Thyroid gland (tissue), 4 donors: ENCODE results near the gene ATP5F1D. TPM values are rescaled to one million over a fixed set of nuclear protein-coding genes. Genes with fewer than 3 reads are reported as not detected.
"Not testable (repeated sequence)": the region's sequence is repeated elsewhere in the genome, so short reads cannot be mapped to it uniquely, and the experiment has no call there.

Source experiments
- DNase-seq, 2 donors: peaks; one replicate each; pipeline ENCODE4 v3.0.0-alpha.2; 2019
- H3K27ac ChIP-seq, 3 donors: fragments of 200-600 bp; sonication (generic); 1 replicate in 2 of 3; 2 replicates in 1 of 3; pipeline ENCODE4 v1.5.1; 2016 to 2019; ENCODE audit warnings: mild to moderate bottlenecking in 1 of 3, moderate library complexity in 1 of 3
- H3K27me3 ChIP-seq: fragments of 200-600 bp; sonication (generic); one replicate; pipeline ENCODE4 v1.5.1; 2019
- H3K36me3 ChIP-seq, 2 donors: fragments of 200-600 bp; sonication (generic); one replicate each; pipeline ENCODE4 v1.5.1; 2016 to 2019
- H3K4me1 ChIP-seq, 2 donors: fragments of 200-600 bp; sonication (generic); one replicate each; pipeline ENCODE4 v1.5.1; 2017 to 2019
- H3K4me3 ChIP-seq, 3 donors: fragments of 200-600 bp; sonication (generic); replicated peaks in 1 of 3; 1 replicate in 2 of 3; 2 replicates in 1 of 3; pipeline ENCODE4 v1.5.1; 2016; ENCODE audit warnings: mild to moderate bottlenecking in 1 of 3
- H3K9me3 ChIP-seq: fragments of 200-600 bp; sonication (generic); one replicate; pipeline ENCODE4 v1.5.1; 2017
- CTCF ChIP-seq, 6 experiments: fragments of 200-600 bp in 3 of 6; fragments of 450-650 bp in 3 of 6; sonication (generic) in 3 of 6; IDR thresholded peaks; one replicate each; pipeline ENCODE4 v1.5.1; 2016 to 2019; ENCODE audit warnings: antibody characterized with exemption in 6 of 6, mild to moderate bottlenecking in 2 of 6, inconsistent platforms in 1 of 6, moderate library complexity in 1 of 6
- POLR2A ChIP-seq, 2 donors: fragments of 450-650 bp; IDR thresholded peaks; one replicate each; pipeline ENCODE4 v1.6.1; 2017; ENCODE audit warnings: antibody characterized with exemption in 2 of 2, mild to moderate bottlenecking in 2 of 2, moderate library complexity in 1 of 2
- WGBS, 2 donors: methylation state at CpG; one replicate each; pipeline ENCODE4 v1.1.5; 2017; 5-methylcytosine and 5-hydroxymethylcytosine counted together
- intact Hi-C: fragments of 100-400 bp; cut with DNase I; formaldehyde crosslinking; loops from one replicate; pipeline ENCODE4 v1.15.1; 2023
- total RNA-seq, 4 donors: library from RNA; depleted of rRNA; stranded (reverse); fragments of >200 nt; gene quantifications; one replicate each; pipeline ENCODE4 v1.2.3, GENCODE V29; 2016

The ATP5F1D gene
- 100 to 1,000 TPM in 1 of 4 donors, 10 to 100 TPM in 3; 39.2 to 182 (median 83.0) TPM for total RNA-seq

GRCh38 chr19:1241417-1242095 is at the start of gene ATP5F1D:
TSS of gene ATP5F1D (plus strand) at chr19:1241751. CDS start at chr19:1241851, 100 bp downstream.
- peak in 1 of 6 experiments; percentile 15 for TF ChIP-seq CTCF (IDR thresholded peaks at IDR 0.05)
- peak; percentile 26 to 87 for TF ChIP-seq POLR2A (IDR thresholded peaks at IDR 0.05)
- Histone ChIP-seq H3K27ac (peak within 1 kb of the TSS; percentile 90 to 94 (median 90)), H3K9me3 (no peaks in the 10 kb centered on the region), H3K27me3 (no peaks in the 10 kb centered on the region), H3K4me1 (peaks cover 55 to 77% of the 10 kb centered on the region in 2 donors), H3K4me3 (peak within 1 kb of the TSS; percentile 48 to 90 (median 90)), H3K36me3 (no peaks in the 10 kb centered on the region)
- intact Hi-C loops: no loop called here
- 1 to 5% methylated on average over 11 to 27 of the region's 79 CpGs for WGBS, 2 donors
- peak; percentile 95 for DNase-seq

- no peak for TF ChIP-seq POLR2A (IDR thresholded peaks at IDR 0.05)
- no peak for TF ChIP-seq CTCF (IDR thresholded peaks at IDR 0.05)
- H3K9me3 ChIP-seq: no peaks in the 10 kb centered on the region
- H3K4me1 ChIP-seq: no peaks in the 10 kb centered on the region
- DNase-seq: no peak
- intact Hi-C loops: no loop called here
- H3K27ac ChIP-seq: no peak overlapping the region
- 89 to 94% methylated on average over 1 to 3 of the region's 10 CpGs for WGBS, 2 donors
- no peaks in the 10 kb centered on the region for H3K36me3 ChIP-seq
- no peak overlapping the region for H3K4me3 ChIP-seq
- no peaks in the 10 kb centered on the region for H3K27me3 ChIP-seq
These were observed 42.0 kb upstream of the ATP5F1D start for GRCh38 chr19:1199531-1199930.

DNA sequence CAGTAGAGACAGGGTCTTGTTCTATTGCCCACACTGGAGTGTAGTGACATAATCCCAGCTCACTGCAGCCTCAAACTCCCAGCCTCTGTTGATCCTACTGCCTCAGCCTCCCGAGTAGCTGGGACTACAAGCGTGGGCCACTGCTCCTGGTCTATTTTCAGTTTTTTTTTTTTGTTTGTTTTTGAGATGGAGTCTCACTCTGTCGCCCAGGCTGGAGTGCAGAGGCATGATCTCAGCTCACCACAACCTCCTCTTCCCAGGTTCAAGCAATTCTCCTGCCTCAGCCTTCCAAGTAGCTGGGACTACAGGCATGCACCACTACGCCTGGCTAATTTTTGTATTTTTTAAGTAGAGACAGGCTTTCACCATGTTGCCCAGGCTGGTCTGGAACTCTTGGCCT is 40.9 kb upstream of the ATP5F1D start:
- DNase-seq, H3K27me3 ChIP-seq, H3K9me3 ChIP-seq, H3K4me1 ChIP-seq, intact Hi-C loops, H3K36me3 ChIP-seq, H3K27ac ChIP-seq, H3K4me3 ChIP-seq: not testable (repeated sequence)
- WGBS, 2 donors: 81% methylated on average over 4 of the region's 4 CpGs

DNA sequence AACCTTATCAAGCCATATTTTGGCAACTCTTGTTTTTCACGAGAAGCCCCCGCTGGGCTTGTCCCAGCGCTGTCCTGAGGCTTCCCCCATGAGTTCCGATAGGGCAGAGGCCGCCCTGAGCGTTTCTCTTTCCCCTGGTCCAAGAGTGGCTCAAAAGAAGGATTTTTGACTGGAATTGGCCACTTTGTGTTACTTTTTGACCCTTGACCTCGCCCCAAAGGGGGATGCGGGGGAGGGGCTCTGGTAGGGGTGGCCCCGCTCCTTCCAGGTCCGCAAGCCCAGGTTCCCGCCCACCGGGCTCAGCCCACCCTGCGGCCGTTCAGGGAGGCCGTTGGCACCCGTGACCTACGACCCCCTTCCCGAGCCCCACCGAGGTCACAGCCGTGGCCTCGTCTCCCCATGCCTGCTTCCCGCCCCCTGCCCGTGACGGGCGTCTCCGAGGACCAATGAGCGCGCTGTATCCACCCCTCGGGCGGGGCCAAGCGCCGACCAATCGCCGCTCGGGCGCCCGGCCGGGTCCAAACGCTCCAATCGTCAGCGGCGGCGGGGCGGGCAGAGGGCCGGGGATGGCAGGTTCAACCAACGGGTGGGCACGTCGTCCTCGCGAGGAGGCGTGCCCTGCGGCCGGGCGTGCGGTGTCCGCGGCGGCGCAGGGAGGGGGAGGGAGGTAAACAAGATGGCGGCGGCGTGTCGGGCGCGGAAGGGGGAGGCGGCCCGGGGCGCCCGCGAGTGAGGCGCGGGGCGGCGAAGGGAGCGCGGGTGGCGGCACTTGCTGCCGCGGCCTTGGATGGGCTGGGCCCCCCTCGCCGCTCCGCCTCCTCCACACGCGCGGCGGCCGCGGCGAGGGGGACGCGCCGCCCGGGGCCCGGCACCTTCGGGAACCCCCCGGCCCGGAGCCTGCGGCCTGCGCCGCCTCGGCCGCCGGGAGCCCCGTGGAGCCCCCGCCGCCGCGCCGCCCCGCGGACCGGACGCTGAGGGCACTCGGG is 36.1 kb upstream of the ATP5F1D start, which contains the start of gene STK11:
Gene STK11, plus strand, starts transcription at position 665 of the 986 bp plus-strand sequence. CDS start 1,136 bp downstream, outside the sequence.
- intact Hi-C loops: no loop called here
- H3K27ac ChIP-seq: peak within 1 kb of the TSS; percentile 62 to 79 (median 79)
- TF ChIP-seq POLR2A (IDR thresholded peaks at IDR 0.05) (peak; percentile 61 to 84), CTCF (IDR thresholded peaks at IDR 0.05) (no peak)
- H3K4me1 ChIP-seq: peaks cover 32 to 33% of the 10 kb centered on the region in 2 donors
- peak within 1 kb of the TSS; percentile 35 to 83 (median 58) for H3K4me3 ChIP-seq
- 11 to 29% methylated on average over 13 to 31 of the region's 114 CpGs for WGBS, 2 donors
- no peaks in the 10 kb centered on the region for H3K27me3 ChIP-seq
- no peaks in the 10 kb centered on the region for H3K9me3 ChIP-seq
- H3K36me3 ChIP-seq: no peaks in the 10 kb centered on the region
- DNase-seq: peak; percentile 99

- Histone ChIP-seq H3K27ac (peak overlapping the region; percentile 56 to 79 (median 73)), H3K36me3 (no peaks in the 10 kb centered on the region), H3K27me3 (no peaks in the 10 kb centered on the region), H3K4me1 (peaks cover 32 to 40% of the 10 kb centered on the region in 2 donors), H3K9me3 (no peaks in the 10 kb centered on the region), H3K4me3 (peak overlapping the region; percentile 35 to 83 (median 58))
- intact Hi-C loops: no loop called here
- no peak for DNase-seq
- 1 to 5% methylated on average over 18 to 25 of the region's 78 CpGs for WGBS, 2 donors
- no peak for TF ChIP-seq POLR2A (IDR thresholded peaks at IDR 0.05)
- no peak for TF ChIP-seq CTCF (IDR thresholded peaks at IDR 0.05)
These were observed 35.2 kb upstream of the ATP5F1D start for GRCh38 chr19:1206150-1206863.
